AG04449 (cell line): ENCODE measurements around the gene MAP1B.

Experiments
- CTCF ChIA-PET: fragments of 350-600 bp; formaldehyde crosslinking; extraction: SDS; loops from one replicate; lab custom pipeline; 2021; ENCODE audit warnings: antibody characterized with exemption; lab: Yijun Ruan, JAX
- POLR2A ChIA-PET: fragments of 400-600, 350-600 bp; formaldehyde crosslinking; extraction: SDS; loops from one replicate; lab custom pipeline; 2020; ENCODE audit warnings: antibody characterized with exemption, inconsistent platforms; lab: Yijun Ruan, JAX
- DNase-seq: peaks from one replicate; pipeline ENCODE4 v3.0.0-alpha.2; 2010; ENCODE audit warnings: low read depth, low spot score
- H3K4me3 ChIP-seq: 2 replicates; pipeline ENCODE4 v1.5.1; 2011; ENCODE audit warnings: low read depth, mild to moderate bottlenecking, control low read depth, low read length
- TF ChIP-seq, protein P1 (sequence below): IDR thresholded peaks from one replicate; pipeline ENCODE4 v1.5.1; 2011; ENCODE audit warnings: mild to moderate bottlenecking, moderate library complexity, low read length, control low read depth, inconsistent platforms; ENCODE audit not compliant: insufficient read depth; ENCODE audit errors: missing control alignments

MAP1B gene

DNA sequence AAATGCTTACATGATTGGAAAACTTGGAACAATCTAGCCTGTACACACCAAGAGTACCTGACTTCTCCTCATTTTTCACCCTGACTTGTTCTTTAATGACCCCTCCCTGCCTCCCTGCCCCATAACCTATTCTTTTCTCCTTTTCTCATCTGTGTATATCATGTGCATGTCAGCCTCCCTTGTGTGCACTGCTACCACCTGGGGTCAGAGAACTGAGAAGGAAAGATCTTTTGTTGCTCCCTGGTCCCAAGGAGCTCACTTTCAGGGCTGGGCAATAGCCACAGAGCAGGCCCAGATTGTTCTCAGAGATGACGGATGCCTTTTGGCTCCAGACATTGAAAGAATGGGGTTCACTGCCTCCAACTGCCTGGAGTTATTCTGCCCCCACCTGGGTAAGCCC is 5.1 kb downstream of the MAP1B start:
- no peak for DNase-seq
- H3K4me3 ChIP-seq: no peak overlapping the region
- ChIA-PET CTCF (interaction anchor here (0.9 to 4.2 kb wide), 5 partner anchors 8 to 330 kb away, joined by 3 to 17 read pairs (median 12); no protein-coding TSS in a partner anchor), POLR2A (no interaction called here)
- TF ChIP-seq, protein P1, sequence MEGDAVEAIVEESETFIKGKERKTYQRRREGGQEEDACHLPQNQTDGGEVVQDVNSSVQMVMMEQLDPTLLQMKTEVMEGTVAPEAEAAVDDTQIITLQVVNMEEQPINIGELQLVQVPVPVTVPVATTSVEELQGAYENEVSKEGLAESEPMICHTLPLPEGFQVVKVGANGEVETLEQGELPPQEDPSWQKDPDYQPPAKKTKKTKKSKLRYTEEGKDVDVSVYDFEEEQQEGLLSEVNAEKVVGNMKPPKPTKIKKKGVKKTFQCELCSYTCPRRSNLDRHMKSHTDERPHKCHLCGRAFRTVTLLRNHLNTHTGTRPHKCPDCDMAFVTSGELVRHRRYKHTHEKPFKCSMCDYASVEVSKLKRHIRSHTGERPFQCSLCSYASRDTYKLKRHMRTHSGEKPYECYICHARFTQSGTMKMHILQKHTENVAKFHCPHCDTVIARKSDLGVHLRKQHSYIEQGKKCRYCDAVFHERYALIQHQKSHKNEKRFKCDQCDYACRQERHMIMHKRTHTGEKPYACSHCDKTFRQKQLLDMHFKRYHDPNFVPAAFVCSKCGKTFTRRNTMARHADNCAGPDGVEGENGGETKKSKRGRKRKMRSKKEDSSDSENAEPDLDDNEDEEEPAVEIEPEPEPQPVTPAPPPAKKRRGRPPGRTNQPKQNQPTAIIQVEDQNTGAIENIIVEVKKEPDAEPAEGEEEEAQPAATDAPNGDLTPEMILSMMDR: no peak

DNA sequence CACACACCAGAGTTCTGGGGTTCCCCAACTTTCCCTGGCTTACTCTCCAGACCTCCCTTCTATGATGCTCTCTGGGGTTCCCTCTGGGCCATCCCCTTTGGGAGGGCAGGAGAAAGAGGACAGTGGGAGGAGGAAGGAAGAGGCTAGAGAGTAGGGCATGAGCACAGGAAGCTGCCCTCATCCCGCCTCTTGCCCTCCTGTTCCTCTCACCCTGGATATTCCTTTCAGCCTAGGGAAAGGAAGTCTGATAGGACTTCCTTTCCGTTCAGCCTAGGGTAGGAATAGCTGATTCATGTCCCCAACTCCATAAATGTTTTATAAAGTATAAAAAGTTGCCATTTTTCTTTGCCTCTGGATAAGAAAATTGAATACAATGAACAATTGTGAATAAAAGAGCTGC is 7.4 kb downstream of the MAP1B start:
- no peak overlapping the region for H3K4me3 ChIP-seq
- no peak for DNase-seq
- POLR2A ChIA-PET: interaction anchor here (0.7 kb wide), 1 partner anchor 26 kb away, joined by 3 read pairs; no protein-coding TSS in a partner anchor
- CTCF ChIA-PET: interaction anchor here (0.8 to 0.9 kb wide), 2 partner anchors 55 to 194 kb away, joined by 3 read pairs; no protein-coding TSS in a partner anchor
- TF ChIP-seq, protein P1: no peak

DNA sequence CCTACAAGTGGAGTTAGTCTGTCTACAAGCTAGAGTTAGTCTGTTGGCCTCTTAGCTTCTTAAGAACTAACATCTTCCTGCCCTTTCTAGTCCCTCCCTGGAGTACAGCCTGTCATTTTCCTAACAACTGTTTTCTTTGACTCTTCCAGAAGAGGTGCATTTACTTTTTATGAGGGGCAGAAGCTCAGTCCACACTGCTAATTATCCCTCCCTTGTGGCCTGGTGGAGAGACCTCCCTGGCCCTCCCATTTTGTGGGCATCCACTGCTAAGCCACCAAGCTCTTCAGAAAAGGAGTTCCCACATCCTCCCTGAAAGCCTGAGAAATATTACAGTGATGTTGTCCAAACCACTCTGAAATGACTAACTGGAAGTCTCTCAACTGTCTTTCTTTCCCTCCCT is 8.0 kb downstream of the MAP1B start:
- H3K4me3 ChIP-seq: no peak overlapping the region
- DNase-seq: no peak
- POLR2A ChIA-PET: interaction anchor here (0.7 kb wide), 1 partner anchor 25 kb away, joined by 3 read pairs; no protein-coding TSS in a partner anchor
- CTCF ChIA-PET: interaction anchor here (0.7 to 1.1 kb wide), 4 partner anchors 10 to 332 kb away, joined by 3 read pairs; no protein-coding TSS in a partner anchor
- TF ChIP-seq, protein P1: no peak

DNA sequence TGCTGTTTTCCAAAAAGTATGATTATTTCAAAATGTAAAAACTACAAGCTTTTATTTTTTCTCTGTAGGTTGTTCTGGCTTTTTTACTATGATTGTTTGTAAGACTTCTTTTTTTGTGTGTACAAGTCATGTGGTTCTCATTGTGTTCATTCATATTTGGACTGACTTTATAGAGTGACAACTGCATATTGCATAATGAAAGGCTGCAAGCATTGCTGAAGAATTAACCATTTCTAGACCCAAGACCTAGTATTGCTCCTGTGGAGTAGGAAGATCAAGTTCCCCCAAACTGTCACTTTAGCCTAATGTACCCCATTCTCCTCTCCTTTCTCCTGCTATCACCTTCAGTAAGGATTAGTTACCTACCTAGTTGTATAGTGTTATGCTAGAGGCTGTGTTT is 10.0 kb downstream of the MAP1B start:
- TF ChIP-seq, protein P1: no peak
- DNase-seq: no peak
- H3K4me3 ChIP-seq: no peak overlapping the region
- POLR2A ChIA-PET: no interaction called here
- CTCF ChIA-PET: interaction anchor here (0.9 to 1.2 kb wide), 2 partner anchors 13 to 191 kb away, joined by 3 read pairs; no protein-coding TSS in a partner anchor

DNA sequence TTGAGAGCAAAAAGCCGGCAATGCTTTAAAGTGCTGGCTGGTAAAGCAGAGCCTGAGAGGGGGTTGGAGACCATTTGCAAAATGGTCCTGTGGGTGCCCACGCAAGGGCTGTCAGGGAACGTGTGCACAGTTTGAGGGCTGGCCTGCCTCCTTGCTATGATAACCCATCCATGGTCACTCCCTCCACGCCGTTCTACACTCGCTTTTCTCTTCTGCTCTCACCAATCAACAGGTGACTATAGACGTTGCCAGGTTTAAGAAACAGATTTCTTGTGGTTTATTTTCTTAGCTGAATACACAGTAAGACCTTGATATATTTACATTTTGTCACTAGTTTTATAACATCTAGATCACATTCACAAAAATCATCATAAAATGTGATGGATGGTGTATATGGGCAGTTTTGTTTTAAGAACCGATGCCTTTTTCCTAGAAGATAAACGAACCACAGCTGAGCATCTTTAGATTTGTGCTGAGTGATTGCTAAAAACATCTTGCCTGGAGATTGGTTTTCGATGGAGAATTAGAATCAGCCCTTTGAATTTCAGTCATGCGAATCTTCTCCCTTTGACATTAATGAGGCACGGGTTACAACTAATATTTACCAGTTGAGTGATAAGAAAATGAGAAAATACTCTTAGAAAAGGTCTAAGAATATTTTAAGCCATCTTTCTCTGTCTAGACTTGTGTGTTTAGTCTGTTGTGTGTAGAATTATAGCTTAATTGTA is 13.9 kb downstream of the MAP1B start:
- TF ChIP-seq, protein P1: no peak
- POLR2A ChIA-PET: no interaction called here
- CTCF ChIA-PET: interaction anchor here (2.0 to 2.4 kb wide), 2 partner anchors 10 to 187 kb away, joined by 7 to 12 read pairs; no protein-coding TSS in a partner anchor

DNA sequence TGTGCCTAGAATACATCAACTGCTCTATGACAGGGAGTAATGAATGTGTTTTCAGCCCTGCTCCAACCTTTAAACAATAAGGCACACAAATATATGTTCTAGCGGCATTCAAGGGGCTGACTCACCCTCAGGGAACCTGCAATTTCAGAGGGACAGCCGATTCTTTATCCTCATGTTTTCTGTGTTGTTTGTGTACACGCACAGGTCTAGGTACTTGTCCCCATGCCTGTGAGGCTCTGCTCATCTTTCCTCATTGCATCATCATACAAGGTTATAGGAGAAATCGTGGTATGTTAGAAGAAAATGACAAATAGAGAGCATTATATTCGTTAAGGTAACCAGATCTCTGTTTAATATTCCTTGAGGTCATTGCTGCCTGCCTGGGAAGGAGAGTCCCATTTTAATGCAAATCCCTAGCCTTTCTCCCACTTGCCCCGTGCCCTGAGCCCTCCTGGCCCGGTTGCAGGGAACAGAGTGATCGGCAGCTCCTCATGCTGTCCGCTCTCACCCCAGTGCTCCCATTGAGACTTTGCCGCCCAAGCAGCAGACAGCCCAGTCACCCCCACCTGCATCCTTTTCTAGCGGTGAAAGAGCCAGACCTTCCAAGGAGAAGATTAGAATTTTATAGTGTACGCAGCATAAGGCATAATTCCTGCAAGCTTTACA is 14.6 kb downstream of the MAP1B start:
- TF ChIP-seq, protein P1: no peak
- no peak overlapping the region for H3K4me3 ChIP-seq
- POLR2A ChIA-PET: no interaction called here
- CTCF ChIA-PET: interaction anchor here (2.0 to 2.4 kb wide), 2 partner anchors 11 to 186 kb away, joined by 7 to 12 read pairs; no protein-coding TSS in a partner anchor
- DNase-seq: no peak

More for the DNA sequence above, 13.9 kb downstream of the MAP1B start:
- H3K4me3 ChIP-seq: no peak overlapping the region
- DNase-seq: no peak
